ENCODE results near the gene PPP1R27. TPM values are rescaled to one million over a fixed set of nuclear protein-coding genes. Genes with fewer than 3 reads are reported as not detected.

The PPP1R27 gene
- total RNA-seq, 6 donors from 2014 or later, result not detected

- ATAC-seq (ENCODE audit: low FRiP score in 2 of 2) (no peak), DNase-seq (peak in 1 of 2 donors; percentile 63)
- H3K9me3 ChIP-seq, result no peaks in the 10 kb centered on the region
- TF ChIP-seq POLR2A (IDR thresholded peaks at IDR 0.05), result no peak
- TF ChIP-seq POLR2AphosphoS5 (IDR thresholded peaks at IDR 0.05), result no peak
- no peak for TF ChIP-seq EP300 (IDR thresholded peaks at IDR 0.05)
- TF ChIP-seq CTCF (IDR thresholded peaks at IDR 0.05), result no peak
- H3K27ac ChIP-seq, result peak overlapping the region in 1 of 4 donors; percentile 22
- WGBS, 2 donors, result 92 to 93% methylated on average over 28 to 38 of the region's 38 CpGs
- no peaks in the 10 kb centered on the region for H3K27me3 ChIP-seq
- H3K36me3 ChIP-seq, result peaks cover 37 to 92% (median 71%) of the 10 kb centered on the region in 4 donors
- H3K4me1 ChIP-seq, result peaks cover 0 to 4% (median under 1%) of the 10 kb centered on the region in 4 donors
- no peak overlapping the region for H3K4me3 ChIP-seq
Observed at GRCh38 chr17:81845881-81846742, 11.3 kb upstream of the PPP1R27 start.

GRCh38 chr17:81845361-81845760 is 10.5 kb upstream of the PPP1R27 start:
- DNase-seq (peak in 1 of 2 donors; percentile 44), ATAC-seq (ENCODE audit: low FRiP score in 2 of 2) (no peak)
- Histone ChIP-seq H3K27ac (no peak overlapping the region), H3K27me3 (no peaks in the 10 kb centered on the region), H3K4me1 (peaks cover 0 to 10% (median 1%) of the 10 kb centered on the region in 4 donors), H3K9me3 (no peaks in the 10 kb centered on the region), H3K36me3 (peaks cover 37 to 85% (median 66%) of the 10 kb centered on the region in 4 donors), H3K4me3 (no peak overlapping the region)
- TF ChIP-seq POLR2A (IDR thresholded peaks at IDR 0.05), result no peak
- TF ChIP-seq EP300 (IDR thresholded peaks at IDR 0.05), result no peak
- TF ChIP-seq POLR2AphosphoS5 (IDR thresholded peaks at IDR 0.05), result no peak
- no peak for TF ChIP-seq CTCF (IDR thresholded peaks at IDR 0.05)
- 92 to 93% methylated on average over 13 of the region's 13 CpGs for WGBS, 2 donors

- ATAC-seq (ENCODE audit: low FRiP score in 2 of 2) (no peak), DNase-seq (peak in 1 of 2 donors; percentile 56)
- WGBS, 2 donors, result 88 to 93% methylated on average over 13 of the region's 13 CpGs
- Histone ChIP-seq H3K27ac (no peak overlapping the region), H3K4me3 (no peak overlapping the region), H3K4me1 (peaks cover 0 to 10% (median 1%) of the 10 kb centered on the region in 4 donors), H3K27me3 (no peaks in the 10 kb centered on the region), H3K9me3 (no peaks in the 10 kb centered on the region), H3K36me3 (peaks cover 34 to 80% (median 64%) of the 10 kb centered on the region in 4 donors)
- TF ChIP-seq EP300 (IDR thresholded peaks at IDR 0.05) (no peak), POLR2A (IDR thresholded peaks at IDR 0.05) (no peak), POLR2AphosphoS5 (IDR thresholded peaks at IDR 0.05) (no peak), CTCF (IDR thresholded peaks at IDR 0.05) (no peak)
Observed at GRCh38 chr17:81844887-81845286, 10.0 kb upstream of the PPP1R27 start.

GRCh38 chr17:81844327-81844851 is 9.5 kb upstream of the PPP1R27 start:
- DNase-seq, result peak in 1 of 2 donors; percentile 68
- no peak overlapping the region for H3K27ac ChIP-seq
- 91 to 93% methylated on average over 5 to 14 of the region's 14 CpGs for WGBS, 2 donors
- H3K4me3 ChIP-seq, result no peak overlapping the region
- H3K9me3 ChIP-seq, result no peaks in the 10 kb centered on the region
- H3K4me1 ChIP-seq, result peaks cover 0 to 10% (median 1%) of the 10 kb centered on the region in 4 donors
- peaks cover 33 to 75% (median 62%) of the 10 kb centered on the region in 4 donors for H3K36me3 ChIP-seq
- ATAC-seq (ENCODE audit: low FRiP score in 2 of 2), result no peak
- TF ChIP-seq POLR2AphosphoS5 (IDR thresholded peaks at IDR 0.05) (no peak), CTCF (IDR thresholded peaks at IDR 0.05) (no peak), EP300 (IDR thresholded peaks at IDR 0.05) (no peak), POLR2A (IDR thresholded peaks at IDR 0.05) (no peak)
- H3K27me3 ChIP-seq, result no peaks in the 10 kb centered on the region
